Endothelial cell of umbilical vein (primary cell): ENCODE measurements around the gene KIAA1217.

Experiments used
- GATA2 ChIP-seq: IDR thresholded peaks from 2 replicates; pipeline ENCODE4 v1.7.0; 2011; ENCODE audit warnings: low read depth, mild to moderate bottlenecking, moderate library complexity, mixed read lengths, low read length; ENCODE audit not compliant: insufficient read length, insufficient read depth
- POLR2A ChIP-seq: IDR thresholded peaks from 2 replicates; pipeline ENCODE4 v1.6.1; 2012; ENCODE audit warnings: low read depth, mild to moderate bottlenecking, control low read depth, low read length
- TF ChIP-seq, protein P1 (sequence below), 2 donors: IDR thresholded peaks; 1 replicate in 1 of 2; 2 replicates in 1 of 2; pipeline ENCODE4 v1.5.1; 2011; ENCODE audit warnings: low read length in 2 of 2, mild to moderate bottlenecking in 2 of 2, moderate library complexity in 2 of 2, control low read depth in 1 of 2, inconsistent platforms in 1 of 2, low read depth in 1 of 2; ENCODE audit not compliant: insufficient read depth in 1 of 2; ENCODE audit errors: extremely low read depth in 1 of 2

DNA sequence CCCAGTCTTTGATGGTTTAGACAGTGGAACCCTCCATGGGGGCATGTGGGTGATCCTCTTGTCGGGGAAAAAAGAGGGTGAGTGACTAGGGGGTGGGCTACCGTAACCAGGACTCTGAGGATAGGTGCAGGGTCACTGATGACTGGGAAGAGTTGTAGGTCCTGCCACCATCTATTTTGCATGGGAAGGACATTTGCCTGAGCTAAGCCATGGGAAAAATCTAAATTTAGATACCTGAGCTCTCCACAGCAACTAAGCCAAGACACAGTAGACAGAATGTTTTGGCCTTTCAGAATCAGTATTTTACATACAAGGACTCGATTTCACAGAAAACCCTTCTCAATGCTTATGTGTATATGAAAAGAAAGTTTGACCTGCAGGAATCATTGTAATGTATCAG, 52.7 kb downstream of the KIAA1217 start:
- TF ChIP-seq, protein P1, sequence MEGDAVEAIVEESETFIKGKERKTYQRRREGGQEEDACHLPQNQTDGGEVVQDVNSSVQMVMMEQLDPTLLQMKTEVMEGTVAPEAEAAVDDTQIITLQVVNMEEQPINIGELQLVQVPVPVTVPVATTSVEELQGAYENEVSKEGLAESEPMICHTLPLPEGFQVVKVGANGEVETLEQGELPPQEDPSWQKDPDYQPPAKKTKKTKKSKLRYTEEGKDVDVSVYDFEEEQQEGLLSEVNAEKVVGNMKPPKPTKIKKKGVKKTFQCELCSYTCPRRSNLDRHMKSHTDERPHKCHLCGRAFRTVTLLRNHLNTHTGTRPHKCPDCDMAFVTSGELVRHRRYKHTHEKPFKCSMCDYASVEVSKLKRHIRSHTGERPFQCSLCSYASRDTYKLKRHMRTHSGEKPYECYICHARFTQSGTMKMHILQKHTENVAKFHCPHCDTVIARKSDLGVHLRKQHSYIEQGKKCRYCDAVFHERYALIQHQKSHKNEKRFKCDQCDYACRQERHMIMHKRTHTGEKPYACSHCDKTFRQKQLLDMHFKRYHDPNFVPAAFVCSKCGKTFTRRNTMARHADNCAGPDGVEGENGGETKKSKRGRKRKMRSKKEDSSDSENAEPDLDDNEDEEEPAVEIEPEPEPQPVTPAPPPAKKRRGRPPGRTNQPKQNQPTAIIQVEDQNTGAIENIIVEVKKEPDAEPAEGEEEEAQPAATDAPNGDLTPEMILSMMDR (IDR thresholded peaks at IDR 0.05; ENCODE audit: extremely low read depth in 1 of 2, insufficient read depth in 1 of 2, low read depth in 1 of 2, low read length in 2 of 2) = no peak
- TF ChIP-seq GATA2 = no peak
- TF ChIP-seq POLR2A = no peak
